Calu3 (cell line): ENCODE results near the gene ZNF627. TPM values are rescaled to one million over a fixed set of nuclear protein-coding genes. Genes with fewer than 3 reads are reported as not detected.
A peak's percentile ranks its signal among the peaks of the same experiment; 100 is the strongest.
"Not testable (repeated sequence)": the region's sequence is repeated elsewhere in the genome, so short reads cannot be mapped to it uniquely, and the experiment has no call there.

Source experiments
- BruUV-seq: library from RNA; stranded (reverse); fragments of 400-500 nt; replicated peaks from 2 replicates; lab custom pipeline; 2021; lab: Mats Ljungman, UMichigan
- CTCF ChIA-PET: fragments of 300-600 bp; sonication (Branson Sonifier 250); formaldehyde crosslinking; loops from one replicate; lab custom pipeline; 2022; ENCODE audit warnings: antibody characterized with exemption; lab: Charles Lee
- DNase-seq: peaks from one replicate; pipeline ENCODE4 v3.0.0; 2022
- H3K27ac Mint-ChIP-seq: one replicate; pipeline ENCODE4 v1.8.0; 2022; ENCODE audit warnings: mixed read lengths; ENCODE audit not compliant: unreplicated experiment
- H3K27me3 Mint-ChIP-seq: one replicate; pipeline ENCODE4 v1.8.0; 2022; ENCODE audit warnings: mixed read lengths; ENCODE audit not compliant: unreplicated experiment
- H3K36me3 Mint-ChIP-seq: one replicate; pipeline ENCODE4 v1.8.0; 2022; ENCODE audit warnings: mild to moderate bottlenecking, moderate library complexity, mixed read lengths; ENCODE audit not compliant: insufficient read depth, unreplicated experiment
- H3K4me1 Mint-ChIP-seq: one replicate; pipeline ENCODE4 v1.8.0; 2022; ENCODE audit warnings: mild to moderate bottlenecking, low read depth, mixed read lengths; ENCODE audit not compliant: unreplicated experiment
- H3K4me3 Mint-ChIP-seq: one replicate; pipeline ENCODE4 v1.8.0; 2022; ENCODE audit warnings: mild to moderate bottlenecking, low read depth, moderate library complexity, mixed read lengths; ENCODE audit not compliant: unreplicated experiment
- H3K9me3 Mint-ChIP-seq: one replicate; pipeline ENCODE4 v1.8.0; 2022; ENCODE audit warnings: low read depth, mixed read lengths; ENCODE audit not compliant: unreplicated experiment
- intact Hi-C: fragments of 100-400 bp; cut with micrococcal nuclease; formaldehyde crosslinking; loops from one replicate; pipeline ENCODE4 v1.10.0; 2022; ENCODE audit not compliant: unreplicated experiment
- total RNA-seq: library from RNA; stranded (reverse); gene quantifications from 2 replicates; pipeline ENCODE4 v1.2.3, GENCODE V29; 2022
- TF ChIP-seq, protein P1 (sequence below): fragments of 200-600 bp; IDR thresholded peaks from one replicate; pipeline ENCODE4 v1.8.0; 2022; ENCODE audit warnings: antibody characterized with exemption; ENCODE audit not compliant: unreplicated experiment

The ZNF627 gene
- total RNA-seq, 1 experiment from 2014 or later, result 13.3 TPM

DNA sequence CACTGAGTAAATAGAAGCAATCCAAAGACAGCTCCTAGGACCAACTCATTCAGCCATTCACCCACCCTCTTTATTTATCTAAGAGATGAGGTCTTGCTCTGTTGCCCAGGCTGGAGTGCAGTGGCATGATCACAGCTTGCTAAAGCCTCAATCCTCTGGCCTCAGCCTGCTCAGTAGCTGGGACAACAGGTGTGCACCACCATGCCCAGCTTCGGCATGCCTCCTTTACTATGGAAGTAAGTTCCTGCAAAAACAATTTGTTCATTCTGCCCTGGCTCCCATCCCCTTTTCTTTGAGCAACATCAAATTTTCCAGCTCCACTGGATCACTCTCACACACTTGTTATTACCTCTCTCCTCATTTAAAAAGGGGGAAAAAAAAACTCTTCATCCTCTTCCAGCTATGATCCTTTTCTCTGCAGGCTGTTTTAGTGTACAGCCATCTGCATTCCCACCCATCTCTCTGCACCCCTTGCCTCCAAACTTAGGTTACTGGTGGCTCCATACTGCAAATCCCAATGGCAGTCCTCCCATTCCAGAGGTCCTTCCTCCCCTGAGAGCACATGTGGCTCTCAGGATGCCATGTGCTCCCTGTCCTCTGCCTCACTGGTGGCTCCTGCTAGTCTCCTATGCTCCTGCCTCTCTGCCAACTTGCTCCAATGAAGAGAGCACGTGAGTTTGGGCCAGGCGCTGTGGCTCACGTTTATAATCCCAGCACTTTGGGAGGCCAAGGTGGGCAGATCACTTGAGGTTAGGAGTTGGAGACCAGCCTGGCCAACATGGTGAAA, 40.5 kb upstream of the ZNF627 start:
- no peak for DNase-seq
- Mint-ChIP-seq H3K27ac (no peak overlapping the region), H3K27me3 (no peaks in the 10 kb centered on the region), H3K9me3 (no peaks in the 10 kb centered on the region), H3K4me3 (no peak overlapping the region), H3K36me3 (peaks cover 30% of the 10 kb centered on the region), H3K4me1 (peaks cover 16% of the 10 kb centered on the region)
- CTCF ChIA-PET, result interaction anchor here (0.5 kb wide), 1 partner anchor 274 kb away, joined by 3 read pairs; no protein-coding TSS in a partner anchor
- BruUV-seq, result no TSS peak
- intact Hi-C loops, result no loop called here
- TF ChIP-seq, protein P1, sequence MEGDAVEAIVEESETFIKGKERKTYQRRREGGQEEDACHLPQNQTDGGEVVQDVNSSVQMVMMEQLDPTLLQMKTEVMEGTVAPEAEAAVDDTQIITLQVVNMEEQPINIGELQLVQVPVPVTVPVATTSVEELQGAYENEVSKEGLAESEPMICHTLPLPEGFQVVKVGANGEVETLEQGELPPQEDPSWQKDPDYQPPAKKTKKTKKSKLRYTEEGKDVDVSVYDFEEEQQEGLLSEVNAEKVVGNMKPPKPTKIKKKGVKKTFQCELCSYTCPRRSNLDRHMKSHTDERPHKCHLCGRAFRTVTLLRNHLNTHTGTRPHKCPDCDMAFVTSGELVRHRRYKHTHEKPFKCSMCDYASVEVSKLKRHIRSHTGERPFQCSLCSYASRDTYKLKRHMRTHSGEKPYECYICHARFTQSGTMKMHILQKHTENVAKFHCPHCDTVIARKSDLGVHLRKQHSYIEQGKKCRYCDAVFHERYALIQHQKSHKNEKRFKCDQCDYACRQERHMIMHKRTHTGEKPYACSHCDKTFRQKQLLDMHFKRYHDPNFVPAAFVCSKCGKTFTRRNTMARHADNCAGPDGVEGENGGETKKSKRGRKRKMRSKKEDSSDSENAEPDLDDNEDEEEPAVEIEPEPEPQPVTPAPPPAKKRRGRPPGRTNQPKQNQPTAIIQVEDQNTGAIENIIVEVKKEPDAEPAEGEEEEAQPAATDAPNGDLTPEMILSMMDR, result no peak

DNA sequence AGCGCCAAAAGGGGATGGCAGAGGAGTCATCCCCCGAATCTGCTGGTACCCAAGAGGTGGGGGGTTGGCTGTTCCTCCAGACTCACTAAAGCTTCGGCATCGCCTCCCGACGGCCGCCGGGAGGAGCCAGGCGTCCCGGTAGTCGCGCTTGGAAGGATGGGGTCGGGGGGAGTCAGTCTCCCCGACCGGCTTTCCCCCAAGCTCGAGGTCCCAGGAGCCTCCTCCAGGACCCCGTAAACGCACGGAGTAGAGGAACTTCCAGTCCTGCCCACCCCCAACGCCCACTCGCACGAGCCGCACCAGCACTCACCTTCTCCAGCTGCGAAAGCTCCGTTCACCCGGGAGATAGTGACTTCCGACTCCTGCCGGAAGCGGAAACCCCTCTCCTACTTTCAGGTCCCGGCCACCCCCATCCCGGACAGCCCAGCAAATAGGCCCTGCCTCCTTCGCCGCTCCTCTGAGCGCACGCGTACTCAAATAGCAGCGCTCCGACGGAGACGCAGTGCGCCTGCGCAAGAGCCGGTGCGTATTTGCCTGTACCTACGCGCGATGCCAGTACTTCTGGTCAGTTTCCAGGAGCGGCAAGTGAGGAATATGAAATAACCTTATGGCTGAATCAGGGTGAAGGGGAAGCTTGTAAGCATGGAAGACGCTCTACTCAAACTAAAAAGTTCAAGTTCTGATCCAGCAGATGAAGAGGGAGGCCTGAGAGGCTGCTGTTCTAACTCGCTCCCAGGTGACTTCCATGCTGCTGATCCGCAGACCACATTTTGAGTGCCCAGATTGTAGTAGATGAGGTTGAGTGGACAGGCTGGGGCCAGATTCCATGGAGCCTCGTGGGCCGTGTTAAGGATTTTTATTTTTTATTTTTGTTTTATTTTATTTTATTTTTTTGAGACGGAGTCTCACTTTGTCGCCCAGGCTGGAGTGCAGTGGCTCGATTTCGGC, 38.1 kb upstream of the ZNF627 start, which contains the start of gene ELOF1:
Gene ELOF1, minus strand, starts transcription at position 350 of the 948 bp plus-strand sequence. CDS start 4,883 bp downstream, outside the sequence.
- intact Hi-C loops, result no loop called here

DNA sequence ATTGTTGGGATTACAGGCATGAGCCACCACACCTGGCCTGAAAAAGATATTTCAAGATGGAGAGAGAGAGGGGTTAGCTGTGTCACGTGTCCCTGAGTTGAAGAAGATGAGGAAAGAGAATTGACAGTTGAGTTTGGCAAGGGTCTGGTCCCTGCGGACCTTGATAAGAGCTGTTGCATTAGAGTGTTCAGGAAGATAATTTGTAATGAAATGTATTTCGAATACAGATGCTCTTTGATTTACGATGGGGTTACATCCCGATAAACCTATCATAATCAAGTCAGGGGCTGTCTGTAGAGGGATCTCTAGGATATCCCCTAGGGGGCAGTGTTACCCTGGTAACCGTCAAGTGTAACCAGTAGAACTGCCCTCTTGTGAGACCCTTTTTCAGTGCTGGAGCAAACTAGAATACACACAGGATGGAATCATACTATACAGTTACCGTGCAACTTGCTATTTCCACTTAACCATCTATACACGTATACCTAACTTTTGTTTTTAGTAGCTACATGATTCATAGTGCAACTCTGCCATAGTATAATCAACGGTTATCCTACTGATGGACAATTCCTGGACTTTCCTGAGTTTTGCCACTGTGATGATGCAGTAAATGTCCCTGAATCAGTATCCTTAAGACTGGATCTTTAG, 36.8 kb upstream of the ZNF627 start:
- TF ChIP-seq, protein P1, result peak; percentile 34
- H3K27ac Mint-ChIP-seq, result peak overlapping the region; percentile 54
- no peaks in the 10 kb centered on the region for H3K9me3 Mint-ChIP-seq
- peak; percentile 59 for DNase-seq
- BruUV-seq, result no TSS peak
- H3K27me3 Mint-ChIP-seq, result no peaks in the 10 kb centered on the region
- CTCF ChIA-PET, result no interaction called here
- peaks cover 18% of the 10 kb centered on the region for H3K36me3 Mint-ChIP-seq
- H3K4me1 Mint-ChIP-seq, result peaks cover 16% of the 10 kb centered on the region
- peak overlapping the region; percentile 92 for H3K4me3 Mint-ChIP-seq
- intact Hi-C loops, result loop anchor here (1.0 kb wide), 1 partner anchor 16 kb away; no protein-coding TSS in a partner anchor

More for the DNA sequence above, 38.1 kb upstream of the ZNF627 start, which contains the start of gene ELOF1:
- peak; percentile 94 for DNase-seq
- Mint-ChIP-seq H3K4me3 (peak within 1 kb of the TSS; percentile 92), H3K9me3 (no peaks in the 10 kb centered on the region), H3K27me3 (no peaks in the 10 kb centered on the region), H3K36me3 (peaks cover 22% of the 10 kb centered on the region), H3K27ac (peak within 1 kb of the TSS; percentile 89), H3K4me1 (peaks cover 16% of the 10 kb centered on the region)
- BruUV-seq, result TSS peak; percentile 95
- CTCF ChIA-PET, result interaction anchor here (0.9 to 1.4 kb wide), 2 partner anchors 23 to 77 kb away, joined by 3 to 4 read pairs; no protein-coding TSS in a partner anchor
- TF ChIP-seq, protein P1, result no peak

DNA sequence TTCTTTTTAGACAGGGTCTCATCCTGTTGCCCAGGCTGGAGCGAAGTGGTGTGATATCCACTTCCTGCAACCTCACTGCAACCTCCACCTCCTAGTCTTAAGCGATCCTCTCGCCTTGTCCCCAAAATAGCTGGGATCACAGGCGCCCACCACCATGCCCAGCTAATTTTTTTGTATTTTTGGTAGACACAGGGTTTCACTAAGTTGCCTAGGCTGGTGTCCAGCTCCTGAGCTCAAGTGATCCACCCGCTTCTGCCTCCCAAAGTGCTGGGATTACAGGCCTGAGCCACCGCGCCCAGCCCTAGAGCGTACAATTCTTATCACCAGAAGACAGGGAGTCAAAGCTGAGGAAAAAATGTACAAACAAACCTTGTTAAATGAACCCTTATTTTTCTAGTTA, 33.8 kb upstream of the ZNF627 start:
- H3K27ac Mint-ChIP-seq, result no peak overlapping the region

DNA sequence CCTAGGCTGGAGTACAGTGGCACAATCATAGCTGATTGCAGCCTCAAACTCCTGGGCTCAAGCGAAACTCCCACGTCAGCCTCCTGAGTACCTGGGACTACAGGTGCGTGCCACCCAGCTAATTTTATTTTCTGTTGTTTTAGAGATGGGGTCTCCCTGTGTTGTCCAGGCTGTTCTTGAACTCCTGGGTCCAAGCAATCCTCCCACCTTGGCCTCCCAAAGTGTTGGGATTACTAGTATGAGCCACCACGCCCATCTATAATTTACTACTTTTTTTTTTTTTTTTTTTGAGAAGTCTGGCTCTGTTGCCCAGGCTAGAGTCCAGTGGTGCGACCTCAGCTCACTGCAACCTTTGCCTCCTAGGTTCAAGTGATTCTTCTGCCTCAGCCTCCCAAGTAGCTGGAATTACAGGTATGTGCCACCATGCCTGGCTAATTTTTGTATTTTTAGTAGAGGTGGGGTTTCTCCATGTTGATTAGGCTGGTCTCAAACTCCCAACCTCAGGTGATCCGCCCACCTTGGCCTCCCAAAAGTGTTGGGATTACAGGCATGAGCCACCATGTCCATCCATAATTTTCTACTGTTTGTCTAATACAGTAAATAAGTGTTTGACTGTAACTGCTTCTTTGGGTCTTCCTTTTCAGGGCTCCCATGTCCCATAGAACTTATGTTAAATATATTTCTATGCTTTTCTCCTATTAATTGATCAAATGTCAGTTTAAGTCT, 33.0 kb upstream of the ZNF627 start:
- H3K4me3 Mint-ChIP-seq, CTCF ChIA-PET, H3K27me3 Mint-ChIP-seq, H3K27ac Mint-ChIP-seq, DNase-seq, intact Hi-C loops, H3K9me3 Mint-ChIP-seq, H3K36me3 Mint-ChIP-seq, BruUV-seq, H3K4me1 Mint-ChIP-seq: not testable (repeated sequence)

More for the DNA sequence above, 33.8 kb upstream of the ZNF627 start:
- no peaks in the 10 kb centered on the region for H3K9me3 Mint-ChIP-seq
- no peaks in the 10 kb centered on the region for H3K4me1 Mint-ChIP-seq
- peaks cover 10% of the 10 kb centered on the region for H3K36me3 Mint-ChIP-seq
- CTCF ChIA-PET, result no interaction called here
- intact Hi-C loops, result no loop called here
- DNase-seq, result no peak
- no TSS peak for BruUV-seq
- H3K4me3 Mint-ChIP-seq, result no peak overlapping the region
- no peaks in the 10 kb centered on the region for H3K27me3 Mint-ChIP-seq
- TF ChIP-seq, protein P1, result no peak
